Measurements from ENCODE around the gene ARID1B. TPM values are rescaled to one million over a fixed set of nuclear protein-coding genes. Genes with fewer than 3 reads are reported as not detected.

ARID1B gene
- total RNA-seq, 1 experiment from 2014 or later: 35.6 TPM

DNA sequence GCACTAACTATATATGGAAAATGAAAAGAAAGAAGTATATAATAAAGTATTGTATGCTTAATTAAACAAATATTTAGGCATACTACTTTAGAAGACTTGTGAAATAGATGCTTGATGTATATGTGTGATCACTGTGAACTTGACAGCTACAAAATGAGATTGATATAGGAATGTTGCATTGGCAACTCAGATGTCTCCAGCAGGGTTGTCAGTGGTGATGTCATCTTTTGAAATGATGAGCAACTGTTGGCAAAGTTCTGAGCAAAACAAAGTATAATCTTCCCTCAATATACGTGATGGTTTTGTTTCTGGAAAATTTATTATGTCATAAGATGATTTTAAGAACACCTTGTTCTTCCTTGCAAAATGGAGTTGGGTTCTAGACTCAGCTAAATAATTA lies 133.8 kb downstream of the ARID1B start:
- Histone ChIP-seq H3K4me1 (ENCODE audit: control insufficient read depth in 1 of 2, insufficient read depth in 2 of 2, low read length in 2 of 2) (no peaks in the 10 kb centered on the region), H3K4me3 (replicated peaks in 1 of 2; ENCODE audit: low read depth in 1 of 2, low read length in 2 of 2) (no peak overlapping the region), H4K20me1 (ENCODE audit: insufficient read depth) (no peaks in the 10 kb centered on the region), H3K36me3 (ENCODE audit: control insufficient read depth in 1 of 2, insufficient read depth in 2 of 2, low read length in 2 of 2) (no peaks in the 10 kb centered on the region), H3K4me2 (ENCODE audit: low read length) (no peak overlapping the region), H3K79me2 (ENCODE audit: insufficient read depth, low read length) (peaks cover under 1% of the 10 kb centered on the region; the same call in 1 of the 2 replicates), H2AFZ (ENCODE audit: low read depth, low read length, poor library complexity, severe bottlenecking) (no peak overlapping the region), H3K9me2 (ENCODE audit: insufficient read depth) (no peaks in the 10 kb centered on the region), H3K9ac (ENCODE audit: low read length) (no peak overlapping the region), H3K27me3 (ENCODE audit: insufficient read depth, low read length) (no peaks in the 10 kb centered on the region), H3K27ac (ENCODE audit: low read depth, low read length) (no peak overlapping the region), H3K9me3 (ENCODE audit: control insufficient read depth in 1 of 2, insufficient read depth in 1 of 2, low read depth in 1 of 2, low read length in 2 of 2) (no peaks in the 10 kb centered on the region)
- intact Hi-C loops (cut with micrococcal nuclease): no loop called here
- ChIA-PET RAD21 (ENCODE audit: low non-redundant PET in 1 of 2, low total read pairs in 2 of 2, uncharacterized antibody in 2 of 2, unreplicated experiment in 2 of 2) (no interaction called here), POLR2A (no interaction called here), CTCF (no interaction called here)
- DNase-seq (ENCODE audit: low read depth, low spot score): no peak
- no peak for ATAC-seq
- no TSS peak for BruUV-seq (replicated peaks)
- no peak for TF ChIP-seq EGR1 (IDR thresholded peaks at IDR 0.05; ENCODE audit: low read depth)
- TF ChIP-seq, protein P1, sequence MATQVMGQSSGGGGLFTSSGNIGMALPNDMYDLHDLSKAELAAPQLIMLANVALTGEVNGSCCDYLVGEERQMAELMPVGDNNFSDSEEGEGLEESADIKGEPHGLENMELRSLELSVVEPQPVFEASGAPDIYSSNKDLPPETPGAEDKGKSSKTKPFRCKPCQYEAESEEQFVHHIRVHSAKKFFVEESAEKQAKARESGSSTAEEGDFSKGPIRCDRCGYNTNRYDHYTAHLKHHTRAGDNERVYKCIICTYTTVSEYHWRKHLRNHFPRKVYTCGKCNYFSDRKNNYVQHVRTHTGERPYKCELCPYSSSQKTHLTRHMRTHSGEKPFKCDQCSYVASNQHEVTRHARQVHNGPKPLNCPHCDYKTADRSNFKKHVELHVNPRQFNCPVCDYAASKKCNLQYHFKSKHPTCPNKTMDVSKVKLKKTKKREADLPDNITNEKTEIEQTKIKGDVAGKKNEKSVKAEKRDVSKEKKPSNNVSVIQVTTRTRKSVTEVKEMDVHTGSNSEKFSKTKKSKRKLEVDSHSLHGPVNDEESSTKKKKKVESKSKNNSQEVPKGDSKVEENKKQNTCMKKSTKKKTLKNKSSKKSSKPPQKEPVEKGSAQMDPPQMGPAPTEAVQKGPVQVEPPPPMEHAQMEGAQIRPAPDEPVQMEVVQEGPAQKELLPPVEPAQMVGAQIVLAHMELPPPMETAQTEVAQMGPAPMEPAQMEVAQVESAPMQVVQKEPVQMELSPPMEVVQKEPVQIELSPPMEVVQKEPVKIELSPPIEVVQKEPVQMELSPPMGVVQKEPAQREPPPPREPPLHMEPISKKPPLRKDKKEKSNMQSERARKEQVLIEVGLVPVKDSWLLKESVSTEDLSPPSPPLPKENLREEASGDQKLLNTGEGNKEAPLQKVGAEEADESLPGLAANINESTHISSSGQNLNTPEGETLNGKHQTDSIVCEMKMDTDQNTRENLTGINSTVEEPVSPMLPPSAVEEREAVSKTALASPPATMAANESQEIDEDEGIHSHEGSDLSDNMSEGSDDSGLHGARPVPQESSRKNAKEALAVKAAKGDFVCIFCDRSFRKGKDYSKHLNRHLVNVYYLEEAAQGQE (IDR thresholded peaks at IDR 0.05; ENCODE audit: low read depth): no peak
- TF ChIP-seq, protein P2, sequence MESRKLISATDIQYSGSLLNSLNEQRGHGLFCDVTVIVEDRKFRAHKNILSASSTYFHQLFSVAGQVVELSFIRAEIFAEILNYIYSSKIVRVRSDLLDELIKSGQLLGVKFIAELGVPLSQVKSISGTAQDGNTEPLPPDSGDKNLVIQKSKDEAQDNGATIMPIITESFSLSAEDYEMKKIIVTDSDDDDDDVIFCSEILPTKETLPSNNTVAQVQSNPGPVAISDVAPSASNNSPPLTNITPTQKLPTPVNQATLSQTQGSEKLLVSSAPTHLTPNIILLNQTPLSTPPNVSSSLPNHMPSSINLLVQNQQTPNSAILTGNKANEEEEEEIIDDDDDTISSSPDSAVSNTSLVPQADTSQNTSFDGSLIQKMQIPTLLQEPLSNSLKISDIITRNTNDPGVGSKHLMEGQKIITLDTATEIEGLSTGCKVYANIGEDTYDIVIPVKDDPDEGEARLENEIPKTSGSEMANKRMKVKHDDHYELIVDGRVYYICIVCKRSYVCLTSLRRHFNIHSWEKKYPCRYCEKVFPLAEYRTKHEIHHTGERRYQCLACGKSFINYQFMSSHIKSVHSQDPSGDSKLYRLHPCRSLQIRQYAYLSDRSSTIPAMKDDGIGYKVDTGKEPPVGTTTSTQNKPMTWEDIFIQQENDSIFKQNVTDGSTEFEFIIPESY (IDR thresholded peaks at IDR 0.05; ENCODE audit: extremely low read depth, insufficient replicate concordance, low read length): no peak
- TF ChIP-seq RAD21 (IDR thresholded peaks at IDR 0.05; ENCODE audit: low read depth): no peak
- TF ChIP-seq, protein P3, sequence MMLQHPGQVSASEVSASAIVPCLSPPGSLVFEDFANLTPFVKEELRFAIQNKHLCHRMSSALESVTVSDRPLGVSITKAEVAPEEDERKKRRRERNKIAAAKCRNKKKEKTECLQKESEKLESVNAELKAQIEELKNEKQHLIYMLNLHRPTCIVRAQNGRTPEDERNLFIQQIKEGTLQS (IDR thresholded peaks at IDR 0.05): no peak
- TF ChIP-seq ELF1 (IDR thresholded peaks at IDR 0.05; ENCODE audit: borderline replicate concordance, low read depth): no peak
- TF ChIP-seq CEBPB (IDR thresholded peaks at IDR 0.05; ENCODE audit: low read depth): no peak
- TF ChIP-seq SIN3A (IDR thresholded peaks at IDR 0.05; ENCODE audit: low read depth): no peak
- TF ChIP-seq EZH2 (IDR thresholded peaks at IDR 0.05): no peak
- no peak for TF ChIP-seq ZNF274 (IDR thresholded peaks at IDR 0.05; ENCODE audit: low read depth, low read length)
- TF ChIP-seq YY1 (IDR thresholded peaks at IDR 0.05; ENCODE audit: extremely low read depth, insufficient replicate concordance, low read depth, low read length): no peak
- no peak for TF ChIP-seq SRF (IDR thresholded peaks at IDR 0.05; ENCODE audit: low read depth)
- no peak for TF ChIP-seq TCF7L2 (IDR thresholded peaks at IDR 0.05; ENCODE audit: borderline replicate concordance, extremely low read depth, insufficient read depth, insufficient read length)
- TF ChIP-seq, protein P4, sequence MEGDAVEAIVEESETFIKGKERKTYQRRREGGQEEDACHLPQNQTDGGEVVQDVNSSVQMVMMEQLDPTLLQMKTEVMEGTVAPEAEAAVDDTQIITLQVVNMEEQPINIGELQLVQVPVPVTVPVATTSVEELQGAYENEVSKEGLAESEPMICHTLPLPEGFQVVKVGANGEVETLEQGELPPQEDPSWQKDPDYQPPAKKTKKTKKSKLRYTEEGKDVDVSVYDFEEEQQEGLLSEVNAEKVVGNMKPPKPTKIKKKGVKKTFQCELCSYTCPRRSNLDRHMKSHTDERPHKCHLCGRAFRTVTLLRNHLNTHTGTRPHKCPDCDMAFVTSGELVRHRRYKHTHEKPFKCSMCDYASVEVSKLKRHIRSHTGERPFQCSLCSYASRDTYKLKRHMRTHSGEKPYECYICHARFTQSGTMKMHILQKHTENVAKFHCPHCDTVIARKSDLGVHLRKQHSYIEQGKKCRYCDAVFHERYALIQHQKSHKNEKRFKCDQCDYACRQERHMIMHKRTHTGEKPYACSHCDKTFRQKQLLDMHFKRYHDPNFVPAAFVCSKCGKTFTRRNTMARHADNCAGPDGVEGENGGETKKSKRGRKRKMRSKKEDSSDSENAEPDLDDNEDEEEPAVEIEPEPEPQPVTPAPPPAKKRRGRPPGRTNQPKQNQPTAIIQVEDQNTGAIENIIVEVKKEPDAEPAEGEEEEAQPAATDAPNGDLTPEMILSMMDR (IDR thresholded peaks at IDR 0.05 in 2 of 3, conservative IDR thresholded peaks at IDR 0.05 in 1 of 3; ENCODE audit: borderline replicate concordance in 1 of 3, insufficient read depth in 1 of 3, low read depth in 2 of 3, low read length in 2 of 3): no peak
- no peak for TF ChIP-seq CBX3 (IDR thresholded peaks at IDR 0.05; ENCODE audit: low read depth)
- TF ChIP-seq POLR2AphosphoS5 (IDR thresholded peaks at IDR 0.05; ENCODE audit: low read depth, low read length): no peak
- TF ChIP-seq POLR2A (IDR thresholded peaks at IDR 0.05; ENCODE audit: borderline replicate concordance, extremely low read depth, insufficient read depth, insufficient read length): no peak
